ENCODE measurements around the gene MYO16.

Gene MYO16

GRCh38 chr13:109151696-109152095, 522.3 kb downstream of the MYO16 start:
- Histone ChIP-seq H3K9me3 (ENCODE audit: insufficient read depth, low read length) (no peaks in the 10 kb centered on the region), H3K9me2 (replicated peaks; ENCODE audit: insufficient read depth, low read length) (no peaks in the 10 kb centered on the region), H3F3A (ENCODE audit: insufficient read depth) (no peaks in the 10 kb centered on the region), H4K20me1 (ENCODE audit: low read depth, low read length) (no peaks in the 10 kb centered on the region), H3K27me3 (ENCODE audit: low read length) (no peaks in the 10 kb centered on the region; the same call in 1 of the 2 replicates), H2AFZ (ENCODE audit: low read depth, low read length, severe bottlenecking) (no peak overlapping the region), H3K4me3 (ENCODE audit: insufficient read depth, low read length, poor library complexity, severe bottlenecking) (no peak overlapping the region), H3K79me2 (ENCODE audit: insufficient read depth, low read length) (no peaks in the 10 kb centered on the region), H3K27ac (ENCODE audit: low read depth, low read length) (no peak overlapping the region), H3K4me2 (ENCODE audit: low read depth, low read length, poor library complexity, severe bottlenecking) (no peak overlapping the region), H3K9ac (ENCODE audit: low read length) (no peak overlapping the region), H3K36me3 (ENCODE audit: low read length) (no peaks in the 10 kb centered on the region)
- TF ChIP-seq EZH2phosphoT487 (conservative IDR thresholded peaks at IDR 0.05; ENCODE audit: low read length) (no peak), CTCF (IDR thresholded peaks at IDR 0.05; ENCODE audit: insufficient read depth, low read length, poor library complexity, severe bottlenecking) (no peak)

GRCh38 chr13:109152311-109152820, 523.0 kb downstream of the MYO16 start:
- Histone ChIP-seq H3K27me3 (ENCODE audit: low read length) (no peaks in the 10 kb centered on the region; the same call in 1 of the 2 replicates), H3K4me3 (ENCODE audit: insufficient read depth, low read length, poor library complexity, severe bottlenecking) (no peak overlapping the region), H3K4me2 (ENCODE audit: low read depth, low read length, poor library complexity, severe bottlenecking) (no peak overlapping the region), H3F3A (ENCODE audit: insufficient read depth) (no peaks in the 10 kb centered on the region), H4K20me1 (ENCODE audit: low read depth, low read length) (no peaks in the 10 kb centered on the region), H3K9ac (ENCODE audit: low read length) (no peak overlapping the region), H3K79me2 (ENCODE audit: insufficient read depth, low read length) (no peaks in the 10 kb centered on the region), H3K9me2 (replicated peaks; ENCODE audit: insufficient read depth, low read length) (no peaks in the 10 kb centered on the region), H2AFZ (ENCODE audit: low read depth, low read length, severe bottlenecking) (no peak overlapping the region), H3K9me3 (ENCODE audit: insufficient read depth, low read length) (no peaks in the 10 kb centered on the region), H3K27ac (ENCODE audit: low read depth, low read length) (no peak overlapping the region), H3K36me3 (ENCODE audit: low read length) (no peaks in the 10 kb centered on the region)
- TF ChIP-seq CTCF (IDR thresholded peaks at IDR 0.05; ENCODE audit: insufficient read depth, low read length, poor library complexity, severe bottlenecking) (no peak), EZH2phosphoT487 (conservative IDR thresholded peaks at IDR 0.05; ENCODE audit: low read length) (no peak)

GRCh38 chr13:109152941-109153340, 523.5 kb downstream of the MYO16 start:
- TF ChIP-seq CTCF (IDR thresholded peaks at IDR 0.05; ENCODE audit: insufficient read depth, low read length, poor library complexity, severe bottlenecking) (no peak), EZH2phosphoT487 (conservative IDR thresholded peaks at IDR 0.05; ENCODE audit: low read length) (no peak)
- Histone ChIP-seq H3K27me3 (ENCODE audit: low read length) (no peaks in the 10 kb centered on the region; the same call in 1 of the 2 replicates), H3K4me2 (ENCODE audit: low read depth, low read length, poor library complexity, severe bottlenecking) (no peak overlapping the region), H3K4me3 (ENCODE audit: insufficient read depth, low read length, poor library complexity, severe bottlenecking) (no peak overlapping the region), H3F3A (ENCODE audit: insufficient read depth) (no peaks in the 10 kb centered on the region), H3K79me2 (ENCODE audit: insufficient read depth, low read length) (no peaks in the 10 kb centered on the region), H4K20me1 (ENCODE audit: low read depth, low read length) (no peaks in the 10 kb centered on the region), H3K36me3 (ENCODE audit: low read length) (no peaks in the 10 kb centered on the region), H2AFZ (ENCODE audit: low read depth, low read length, severe bottlenecking) (no peak overlapping the region), H3K27ac (ENCODE audit: low read depth, low read length) (no peak overlapping the region), H3K9me2 (replicated peaks; ENCODE audit: insufficient read depth, low read length) (no peaks in the 10 kb centered on the region), H3K9ac (ENCODE audit: low read length) (no peak overlapping the region), H3K9me3 (ENCODE audit: insufficient read depth, low read length) (no peaks in the 10 kb centered on the region)
